Small intestine (tissue), 7 donors: Measurements from ENCODE around the gene NDUFB10. TPM values are rescaled to one million over a fixed set of nuclear protein-coding genes. Genes with fewer than 3 reads are reported as not detected.
"Not testable (repeated sequence)": the region's sequence is repeated elsewhere in the genome, so short reads cannot be mapped to it uniquely, and the experiment has no call there.

Source experiments
- DNase-seq, 2 donors: peaks; one replicate each; pipeline versions ENCODE4 v3.0.0 to v3.0.0-alpha.2; 2013
- FAIRE-seq: peaks from 2 replicates; lab custom pipeline; 2012; peaks lifted over from hg19 to GRCh38; lab: Jason Lieb, UNC
- H3K27ac ChIP-seq, 3 donors: one replicate each; pipeline ENCODE4 v1.5.1; 2013; ENCODE audit warnings: low read length in 2 of 3, mild to moderate bottlenecking in 2 of 3, control low read depth in 1 of 3, inconsistent platforms in 1 of 3, low read depth in 1 of 3, moderate library complexity in 1 of 3
- H3K27me3 ChIP-seq, 3 donors: one replicate each; pipeline ENCODE4 v1.6.1; 2013; ENCODE audit warnings: low read length in 3 of 3, inconsistent platforms in 1 of 3; ENCODE audit not compliant: control insufficient read depth in 3 of 3, insufficient read depth in 3 of 3
- H3K36me3 ChIP-seq, 3 donors: one replicate each; pipeline ENCODE4 v1.6.1; 2013; ENCODE audit warnings: low read length in 3 of 3, inconsistent platforms in 1 of 3, low read depth in 1 of 3, mild to moderate bottlenecking in 1 of 3, moderate library complexity in 1 of 3; ENCODE audit not compliant: control insufficient read depth in 3 of 3, insufficient read depth in 2 of 3
- H3K4me1 ChIP-seq, 3 donors: one replicate each; pipeline ENCODE4 v1.6.1; 2013; ENCODE audit warnings: low read length in 2 of 3, inconsistent platforms in 1 of 3, low read depth in 1 of 3, mild to moderate bottlenecking in 1 of 3, moderate library complexity in 1 of 3; ENCODE audit not compliant: control insufficient read depth in 3 of 3, insufficient read depth in 2 of 3
- H3K4me3 ChIP-seq, 3 donors: one replicate each; pipeline ENCODE4 v1.5.1; 2013; ENCODE audit warnings: low read length in 3 of 3, control low read depth in 1 of 3, inconsistent platforms in 1 of 3, low read depth in 1 of 3, mild to moderate bottlenecking in 1 of 3, moderate library complexity in 1 of 3
- H3K9me3 ChIP-seq, 2 donors: one replicate each; pipeline ENCODE4 v1.6.1; 2013; ENCODE audit warnings: low read depth in 1 of 2, low read length in 1 of 2; ENCODE audit not compliant: control insufficient read depth in 2 of 2, insufficient read depth in 1 of 2
- WGBS, 3 donors: extraction: QIAGEN DNeasy Blood & Tissue Kit; methylation state at CpG; one replicate each; pipeline ENCODE4 v1.1.7; 2013; 5-methylcytosine and 5-hydroxymethylcytosine counted together
- polyA plus RNA-seq, 4 donors: library from polyadenylated mRNA; stranded (reverse) in 3 of 4; unstranded in 1 of 4; fragments of 200-250 nt in 3 of 4; fragments of 120-200 nt in 1 of 4; gene quantifications; one replicate each; pipeline versions ENCODE4 v1.2.1 to v1.2.3, GENCODE V29; 2013
- donor health status: healthy with polysubstance abuse.
- donor health status: control.
- donor health status: control.
- donor health status: Bipolar disorder and iron deficiency.
- donor health status: healthy.

NDUFB10 gene
- polyA plus RNA-seq, 4 donors = 132 to 544 (median 376) TPM

DNA sequence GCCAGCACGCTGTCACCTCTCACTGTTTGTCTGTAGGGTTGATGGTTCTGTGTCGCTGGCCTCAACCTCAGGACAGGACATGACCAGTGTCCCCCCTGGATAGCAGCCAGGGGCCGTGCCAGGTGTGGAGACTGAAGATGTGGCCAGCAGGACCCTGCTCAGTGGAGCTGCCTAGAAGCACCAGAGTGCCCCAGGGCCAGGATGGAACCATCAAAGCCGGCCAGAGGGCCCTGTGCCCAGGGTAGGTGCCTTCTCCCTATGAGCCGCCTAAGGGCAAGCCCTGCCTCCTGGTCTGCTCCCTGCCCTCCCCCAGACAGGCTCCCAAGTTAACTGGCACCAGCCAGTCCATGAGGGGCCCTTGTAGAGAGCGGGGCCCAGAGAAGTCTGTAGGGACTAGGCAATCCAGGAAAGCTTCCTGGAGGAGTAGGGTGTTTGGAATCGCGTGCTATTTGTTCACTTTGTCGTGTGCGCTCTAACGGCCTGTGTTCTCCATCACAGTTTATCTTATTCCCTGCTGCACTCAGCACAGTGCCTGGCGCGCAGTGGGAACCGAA lies 546 bp upstream of the NDUFB10 start:
- H3K27me3 ChIP-seq = peaks cover 0 to 12% (median 0%) of the 10 kb centered on the region in 3 donors
- DNase-seq (no peak), FAIRE-seq (no peak)
- H3K4me3 ChIP-seq = no peak overlapping the region
- peak overlapping the region in 1 of 3 donors; percentile 59 for H3K27ac ChIP-seq
- no peaks in the 10 kb centered on the region for H3K9me3 ChIP-seq
- peaks cover 3 to 35% (median 13%) of the 10 kb centered on the region in 3 donors for H3K36me3 ChIP-seq
- WGBS, 3 donors = 21 to 35% (median 34%) methylated on average over 14 of the region's 14 CpGs
- H3K4me1 ChIP-seq = peaks cover 0 to 28% (median 3%) of the 10 kb centered on the region in 3 donors

DNA sequence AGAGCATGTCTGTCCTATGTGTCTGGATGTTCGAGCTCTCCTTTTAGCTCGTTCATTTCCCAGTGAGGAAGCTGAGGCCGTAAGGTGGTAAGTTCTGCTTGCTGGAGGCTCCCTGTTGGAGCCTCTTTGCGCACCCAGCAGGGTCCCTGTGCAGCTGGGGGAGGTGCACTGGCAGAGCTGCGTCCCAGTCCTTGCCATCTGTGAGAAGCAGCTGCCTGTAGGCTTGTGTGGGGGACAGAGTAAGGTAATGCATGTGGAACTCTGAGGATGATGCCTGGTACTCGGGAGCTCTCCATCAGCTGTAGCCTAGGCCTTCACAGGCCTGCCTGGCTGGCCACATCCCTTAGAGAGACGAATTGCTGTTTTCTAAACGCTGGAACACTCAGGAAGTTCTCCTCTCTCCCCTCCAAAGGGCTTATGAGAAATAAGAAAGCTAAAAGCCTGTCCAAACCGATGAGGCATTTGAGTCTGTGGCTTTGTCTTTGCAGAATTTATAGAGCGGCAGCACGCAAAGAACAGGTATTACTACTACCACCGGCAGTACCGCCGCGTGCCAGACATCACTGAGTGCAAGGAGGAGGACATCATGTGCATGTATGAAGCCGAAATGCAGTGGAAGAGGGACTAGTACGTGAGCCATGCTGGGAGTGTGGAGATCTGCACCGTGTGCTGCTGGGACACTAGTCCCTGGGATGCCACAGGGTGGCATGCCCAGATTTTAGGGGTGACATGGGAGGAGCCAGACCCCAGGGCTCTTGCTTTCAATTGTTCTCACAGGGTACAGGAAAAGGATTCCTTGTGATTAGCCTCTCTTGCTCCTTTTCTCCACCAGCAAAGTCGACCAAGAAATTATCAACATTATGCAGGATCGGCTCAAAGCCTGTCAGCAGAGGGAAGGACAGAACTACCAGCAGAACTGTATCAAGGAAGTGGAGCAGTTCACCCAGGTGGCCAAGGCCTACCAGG lies 1.6 kb downstream of the NDUFB10 start:
- DNase-seq = peak; percentile 13 to 28
- WGBS, 3 donors = 33 to 48% (median 35%) methylated on average over 20 of the region's 20 CpGs
- peak overlapping the region in 2 of 3 donors; percentile 91 to 99 for H3K4me3 ChIP-seq
- H3K36me3 ChIP-seq = peaks cover 3 to 39% (median 13%) of the 10 kb centered on the region in 3 donors
- H3K9me3 ChIP-seq = no peaks in the 10 kb centered on the region
- H3K4me1 ChIP-seq = peaks cover 1 to 37% (median 3%) of the 10 kb centered on the region in 3 donors
- peaks cover 0 to 8% (median 0%) of the 10 kb centered on the region in 3 donors for H3K27me3 ChIP-seq
- peak overlapping the region in 2 of 3 donors; percentile 32 to 39 for H3K27ac ChIP-seq
- FAIRE-seq = no peak

DNA sequence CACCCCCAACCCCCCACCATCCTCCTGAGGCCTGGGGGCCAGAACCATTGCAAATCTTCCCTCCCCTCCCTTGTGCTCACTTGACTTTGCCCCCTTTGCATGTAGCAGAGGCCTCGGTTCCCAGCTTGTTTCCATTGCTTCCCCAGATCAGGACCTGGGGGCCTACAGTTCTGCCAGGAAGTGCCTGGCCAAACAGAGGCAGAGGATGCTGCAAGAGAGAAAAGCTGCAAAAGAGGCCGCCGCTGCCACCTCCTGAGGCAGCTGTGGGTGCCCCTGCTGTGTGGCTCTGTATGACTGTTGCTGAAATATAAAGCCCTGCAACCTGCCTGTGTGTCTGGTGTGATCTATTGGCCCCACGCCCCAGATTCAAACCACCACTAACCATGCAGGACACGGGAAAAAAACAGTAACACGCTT lies 2.3 kb downstream of the NDUFB10 start:
- Histone ChIP-seq H3K4me1 (peaks cover 2 to 44% (median 3%) of the 10 kb centered on the region in 3 donors), H3K27ac (no peak overlapping the region), H3K36me3 (peaks cover 3 to 43% (median 13%) of the 10 kb centered on the region in 3 donors), H3K4me3 (no peak overlapping the region), H3K27me3 (peaks cover 0 to 8% (median 0%) of the 10 kb centered on the region in 3 donors), H3K9me3 (no peaks in the 10 kb centered on the region)
- DNase-seq = peak in 1 of 2 donors; percentile 21
- no peak for FAIRE-seq
- 33 to 50% (median 47%) methylated on average over 6 of the region's 6 CpGs for WGBS, 3 donors

DNA sequence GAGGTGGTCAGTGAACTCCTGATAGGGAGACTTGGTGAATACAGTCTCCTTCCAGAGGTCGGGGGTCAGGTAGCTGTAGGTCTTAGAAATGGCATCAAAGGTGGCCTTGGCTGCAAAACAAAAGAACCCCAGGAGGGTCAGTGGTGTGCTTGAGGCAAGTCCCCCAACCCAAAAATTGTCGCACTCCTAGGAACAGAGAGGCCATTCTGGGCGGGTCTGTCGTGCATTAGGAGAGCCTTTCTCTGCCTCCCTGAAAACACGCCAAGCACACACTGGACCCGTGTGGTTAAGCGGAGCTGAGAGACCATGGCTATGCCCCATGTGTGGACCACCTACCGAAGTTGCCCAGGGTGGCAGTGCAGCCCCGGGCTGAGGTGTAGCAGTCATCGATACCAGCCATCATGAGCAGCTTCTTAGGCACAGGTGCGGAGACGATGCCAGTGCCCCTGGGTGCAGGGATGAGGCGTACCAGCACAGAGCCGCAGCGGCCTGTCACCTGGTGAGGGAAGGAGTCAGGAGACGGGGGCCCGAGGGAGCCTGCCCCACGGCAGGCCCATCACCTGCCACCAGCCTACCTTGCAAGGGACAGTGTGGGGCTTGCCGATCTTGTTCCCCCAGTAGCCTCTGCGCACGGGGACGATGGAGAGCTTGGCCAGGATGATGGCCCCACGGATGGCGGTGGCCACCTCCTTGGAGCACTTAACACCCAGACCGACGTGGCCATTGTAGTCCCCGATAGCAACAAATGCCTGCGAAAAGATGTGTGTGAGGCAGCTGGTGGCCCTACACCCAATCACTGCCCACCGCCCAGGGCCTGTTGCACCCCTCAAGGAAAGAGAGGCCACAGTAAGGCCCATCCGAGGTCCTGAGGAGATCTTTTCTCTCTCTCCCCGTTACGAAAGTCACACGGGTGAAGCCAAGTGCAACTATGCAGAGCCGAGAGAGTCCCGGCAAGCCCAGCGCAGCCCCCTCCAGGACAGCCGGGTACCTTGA lies 3.1 kb downstream of the NDUFB10 start:
- Histone ChIP-seq H3K4me1 (peaks cover 2 to 44% (median 3%) of the 10 kb centered on the region in 3 donors), H3K36me3 (peaks cover 3 to 43% (median 13%) of the 10 kb centered on the region in 3 donors), H3K4me3 (peak overlapping the region in 1 of 3 donors; percentile 75), H3K27ac (peak overlapping the region in 1 of 3 donors; percentile 56)
- WGBS, 3 donors = 67 to 84% (median 77%) methylated on average over 31 to 37 of the region's 37 CpGs
- not testable (repeated sequence) for H3K9me3 ChIP-seq, DNase-seq, H3K27me3 ChIP-seq, FAIRE-seq

DNA sequence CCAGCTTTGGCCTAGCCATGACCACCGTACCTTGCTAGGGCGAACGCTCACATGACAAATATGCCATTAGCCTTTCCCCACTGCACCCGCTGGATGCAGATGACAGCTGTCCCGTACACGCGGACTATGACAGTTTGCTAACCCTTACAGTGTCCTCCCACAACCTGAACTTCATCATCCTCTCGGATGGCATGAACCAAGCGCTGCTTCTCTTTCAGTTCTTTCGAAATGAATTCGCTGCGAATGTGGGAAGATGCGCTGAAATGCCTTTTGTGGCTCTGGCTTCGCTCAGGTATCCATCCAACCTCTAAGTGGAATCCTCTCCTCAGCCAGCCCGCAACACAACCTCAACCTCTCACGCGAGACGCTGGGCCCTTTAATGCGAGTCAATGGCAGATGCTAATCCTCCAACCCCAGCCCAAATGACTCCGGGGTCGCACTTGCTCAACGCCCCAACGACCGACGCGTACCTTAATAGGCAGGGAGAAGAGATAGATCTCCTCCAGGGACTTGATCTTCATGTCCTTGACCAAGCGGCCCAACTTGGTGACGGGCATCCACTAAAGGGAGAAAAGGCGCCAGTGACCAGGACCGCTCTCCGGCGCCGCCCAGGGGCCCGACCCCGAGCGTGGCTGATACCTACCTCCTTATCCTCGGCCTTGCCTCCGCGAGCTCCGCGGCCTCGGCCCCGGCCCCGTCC lies 4.6 kb downstream of the NDUFB10 start:
- Histone ChIP-seq H3K4me3 (peak overlapping the region; percentile 62 to 85 (median 75)), H3K27ac (peak overlapping the region; percentile 84 to 98 (median 98)), H3K27me3 (no peaks in the 10 kb centered on the region), H3K9me3 (no peaks in the 10 kb centered on the region), H3K4me1 (peaks cover 2 to 42% (median 3%) of the 10 kb centered on the region in 3 donors), H3K36me3 (peaks cover 3 to 43% (median 13%) of the 10 kb centered on the region in 3 donors)
- DNase-seq (peak; percentile 38 to 56), FAIRE-seq (no peak)
- WGBS, 3 donors = 3 to 9% (median 5%) methylated on average over 40 to 44 of the region's 44 CpGs

DNA sequence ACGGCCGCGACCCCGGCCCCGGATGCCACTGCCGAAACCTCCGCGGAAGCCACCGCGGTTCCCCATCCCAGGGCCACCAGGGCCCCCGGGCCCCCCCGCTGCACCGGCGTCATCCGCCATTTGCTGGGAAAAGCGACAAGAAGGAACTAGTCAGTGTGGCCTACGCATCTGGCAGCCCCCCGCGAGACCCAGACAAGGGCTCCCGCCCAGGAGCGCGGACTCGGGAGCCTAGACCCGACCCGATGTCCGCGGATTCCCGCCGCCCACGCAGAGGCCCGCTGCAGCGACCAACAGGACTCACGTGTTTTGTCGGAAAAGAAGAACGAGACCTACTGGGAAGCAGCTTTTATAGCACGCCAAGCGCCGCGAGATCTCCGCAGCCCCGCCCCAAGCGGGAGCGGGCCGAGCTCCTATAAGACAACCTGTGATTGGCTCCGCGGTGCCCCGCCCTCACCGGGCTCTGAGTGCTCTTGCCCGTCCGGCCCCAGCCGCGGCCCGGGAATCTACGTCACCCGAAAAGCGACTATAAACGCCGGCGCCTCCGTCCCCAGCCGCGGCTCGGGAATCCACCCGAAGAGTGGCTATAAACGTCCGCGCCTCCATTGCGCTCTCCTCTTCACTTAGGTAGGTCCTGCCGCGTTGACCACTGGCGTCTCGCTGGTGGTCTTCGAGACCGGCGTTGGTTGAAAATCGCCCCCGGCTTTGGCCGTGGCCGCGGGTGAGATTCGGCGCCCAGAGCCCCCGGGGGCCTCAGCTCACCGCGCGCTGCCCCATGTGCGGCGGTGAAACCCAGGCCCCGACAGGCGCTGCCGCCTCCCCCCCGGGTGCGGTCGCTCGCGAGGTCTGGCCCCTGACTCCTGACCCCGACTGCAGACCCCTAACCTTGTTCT lies 5.4 kb downstream of the NDUFB10 start, which contains the start of gene RPS2:
TSS of gene RPS2 (minus strand) at position 321 of the 890 bp plus-strand sequence. CDS start at position 120, 201 bp downstream.
- H3K36me3 ChIP-seq = peaks cover 3 to 43% (median 13%) of the 10 kb centered on the region in 3 donors
- 0 to 1% (median 1%) methylated on average over 76 to 97 of the region's 97 CpGs for WGBS, 3 donors
- no peaks in the 10 kb centered on the region for H3K9me3 ChIP-seq
- H3K4me3 ChIP-seq = peak within 1 kb of the TSS; percentile 72 to 85 (median 75)
- no peak for FAIRE-seq
- peak within 1 kb of the TSS; percentile 94 to 98 (median 98) for H3K27ac ChIP-seq
- peaks cover 2 to 39% (median 3%) of the 10 kb centered on the region in 3 donors for H3K4me1 ChIP-seq
- H3K27me3 ChIP-seq = no peaks in the 10 kb centered on the region
- DNase-seq = peak; percentile 99
